Lung (tissue), 12 donors: ENCODE results near the gene CD37. TPM values are rescaled to one million over a fixed set of nuclear protein-coding genes. Genes with fewer than 3 reads are reported as not detected.
A peak's percentile ranks its signal among the peaks of the same experiment; 100 is the strongest.

Experiments
- ATAC-seq: fragments of 200-7000 bp; cut with Tn5 transposase; one replicate; pipeline ENCODE4 v1.9.1; 2020; ENCODE audit warnings: moderate number of reproducible peaks; ENCODE audit not compliant: insufficient read depth, low FRiP score
- DNase-seq, 3 donors: peaks; one replicate each; pipeline ENCODE4 v3.0.0-alpha.2; 2013 to 2017
- H3K27ac ChIP-seq, 2 donors: one replicate each; pipeline ENCODE4 v1.5.1; 2013; ENCODE audit warnings: mild to moderate bottlenecking in 2 of 2, moderate library complexity in 2 of 2, control low read depth in 1 of 2, inconsistent platforms in 1 of 2, low read depth in 1 of 2, low read length in 1 of 2
- H3K27me3 ChIP-seq, 3 donors: one replicate each; pipeline ENCODE4 v1.5.1; 2013; ENCODE audit warnings: low read length in 2 of 3; ENCODE audit not compliant: control insufficient read depth in 3 of 3, insufficient read depth in 3 of 3
- H3K36me3 ChIP-seq, 4 donors: one replicate each; pipeline ENCODE4 v1.5.1; 2013; ENCODE audit warnings: low read length in 4 of 4, mild to moderate bottlenecking in 1 of 4, moderate library complexity in 1 of 4; ENCODE audit not compliant: control insufficient read depth in 4 of 4, insufficient read depth in 4 of 4
- H3K4me1 ChIP-seq, 5 donors: one replicate each; pipeline ENCODE4 v1.5.1; 2013; ENCODE audit warnings: low read length in 5 of 5, mild to moderate bottlenecking in 2 of 5, moderate library complexity in 1 of 5; ENCODE audit not compliant: control insufficient read depth in 5 of 5, insufficient read depth in 5 of 5
- H3K4me3 ChIP-seq: one replicate; pipeline ENCODE4 v1.5.1; 2013; ENCODE audit warnings: mild to moderate bottlenecking, control low read depth, moderate library complexity
- H3K9ac ChIP-seq, 2 donors: one replicate each; pipeline ENCODE4 v1.5.1; 2013; ENCODE audit warnings: low read length in 2 of 2, control low read depth in 1 of 2; ENCODE audit not compliant: insufficient read depth in 1 of 2
- H3K9me3 ChIP-seq, 4 donors: one replicate each; pipeline ENCODE4 v1.5.1; 2013; ENCODE audit warnings: low read length in 3 of 4, mild to moderate bottlenecking in 1 of 4, moderate library complexity in 1 of 4; ENCODE audit not compliant: control insufficient read depth in 4 of 4, insufficient read depth in 3 of 4
- WGBS, 2 donors: extraction: QIAGEN DNeasy Blood & Tissue Kit; methylation state at CpG; one replicate each; pipeline ENCODE4 v1.1.7; 2013; 5-methylcytosine and 5-hydroxymethylcytosine counted together
- polyA plus RNA-seq, 2 donors: library from polyadenylated mRNA; stranded (reverse); fragments of 200-250 nt; gene quantifications; one replicate each; pipeline ENCODE4 v1.2.1, GENCODE V29; 2013
- total RNA-seq, 2 donors: library from RNA; depleted of rRNA in 1 of 2; stranded (reverse); fragments of >200 nt in 1 of 2; gene quantifications; one replicate each; pipeline ENCODE4 v1.2.1, GENCODE V29; 2014 to 2021
- TF ChIP-seq, protein P1 (sequence below): IDR thresholded peaks from 2 replicates; pipeline ENCODE4 v1.5.1; 2012; ENCODE audit warnings: mild to moderate bottlenecking; ENCODE audit errors: control extremely low read depth, extremely low read depth
- donor health status: control.
- donor health status: control.
- donor health status: Bipolar disorder and iron deficiency.
- donor health status: healthy.
- donor health status: DM: yes; HTN: yes; CAD: no.

The CD37 gene
- total and polyA plus RNA-seq, 4 donors = 33.9 to 154 (median 51.2) TPM

DNA sequence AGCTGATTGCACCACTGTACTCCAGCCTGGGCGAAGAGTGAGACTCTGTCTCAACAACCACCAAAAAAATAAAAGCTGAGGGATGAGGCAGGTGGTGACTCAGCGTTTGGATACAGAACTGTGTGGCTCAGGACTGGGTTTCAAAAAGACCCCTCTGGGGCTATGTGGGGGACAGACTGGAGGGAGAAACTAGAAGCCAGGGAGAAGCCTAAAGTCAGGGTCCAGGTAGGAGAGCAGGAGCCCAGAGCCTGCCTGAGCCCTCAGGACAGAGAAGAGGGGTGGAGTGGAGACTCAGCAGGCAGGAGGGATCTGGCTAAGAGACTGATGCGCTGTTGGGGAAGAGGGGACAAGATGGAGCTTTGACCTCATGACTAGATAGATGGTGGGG lies 1.8 kb upstream of the CD37 start:
- TF ChIP-seq, protein P1, sequence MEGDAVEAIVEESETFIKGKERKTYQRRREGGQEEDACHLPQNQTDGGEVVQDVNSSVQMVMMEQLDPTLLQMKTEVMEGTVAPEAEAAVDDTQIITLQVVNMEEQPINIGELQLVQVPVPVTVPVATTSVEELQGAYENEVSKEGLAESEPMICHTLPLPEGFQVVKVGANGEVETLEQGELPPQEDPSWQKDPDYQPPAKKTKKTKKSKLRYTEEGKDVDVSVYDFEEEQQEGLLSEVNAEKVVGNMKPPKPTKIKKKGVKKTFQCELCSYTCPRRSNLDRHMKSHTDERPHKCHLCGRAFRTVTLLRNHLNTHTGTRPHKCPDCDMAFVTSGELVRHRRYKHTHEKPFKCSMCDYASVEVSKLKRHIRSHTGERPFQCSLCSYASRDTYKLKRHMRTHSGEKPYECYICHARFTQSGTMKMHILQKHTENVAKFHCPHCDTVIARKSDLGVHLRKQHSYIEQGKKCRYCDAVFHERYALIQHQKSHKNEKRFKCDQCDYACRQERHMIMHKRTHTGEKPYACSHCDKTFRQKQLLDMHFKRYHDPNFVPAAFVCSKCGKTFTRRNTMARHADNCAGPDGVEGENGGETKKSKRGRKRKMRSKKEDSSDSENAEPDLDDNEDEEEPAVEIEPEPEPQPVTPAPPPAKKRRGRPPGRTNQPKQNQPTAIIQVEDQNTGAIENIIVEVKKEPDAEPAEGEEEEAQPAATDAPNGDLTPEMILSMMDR = no peak
- Histone ChIP-seq H3K9ac (no peak overlapping the region), H3K36me3 (peaks cover 0 to 8% (median 5%) of the 10 kb centered on the region in 4 donors), H3K4me1 (peaks cover 0 to 9% (median 1%) of the 10 kb centered on the region in 5 donors), H3K9me3 (no peaks in the 10 kb centered on the region), H3K27me3 (no peaks in the 10 kb centered on the region), H3K4me3 (no peak overlapping the region), H3K27ac (peak overlapping the region in 1 of 2 donors; percentile 27)
- ATAC-seq (no peak), DNase-seq (no peak)
- WGBS, 2 donors = 49 to 71% methylated on average over 3 of the region's 3 CpGs

DNA sequence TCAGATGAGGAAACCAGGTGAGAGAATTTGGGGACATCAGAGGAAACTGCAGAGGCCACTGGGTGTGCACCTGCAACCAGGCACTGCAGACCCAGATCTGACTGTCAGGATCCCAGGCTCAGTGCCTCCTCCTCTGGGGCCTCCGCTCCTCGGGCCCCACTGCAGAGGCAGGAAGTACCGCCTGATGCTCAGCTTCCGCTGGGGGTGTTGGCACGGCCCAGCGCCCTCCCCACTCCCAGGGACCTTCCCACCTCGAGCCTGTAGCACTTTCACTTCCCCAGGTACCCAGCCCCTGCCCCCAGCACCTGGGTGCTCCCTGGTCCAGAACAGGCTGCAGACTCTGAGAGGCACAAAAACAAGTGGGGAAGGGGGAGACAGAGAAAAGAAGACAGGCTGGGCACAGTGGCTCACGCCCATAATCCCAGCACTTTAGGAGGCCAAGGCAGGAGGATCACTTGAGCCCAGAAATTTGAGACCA lies 1.4 kb upstream of the CD37 start:
- Histone ChIP-seq H3K9ac (no peak overlapping the region), H3K4me3 (no peak overlapping the region), H3K27me3 (no peaks in the 10 kb centered on the region), H3K9me3 (no peaks in the 10 kb centered on the region), H3K36me3 (peaks cover 0 to 8% (median 4%) of the 10 kb centered on the region in 4 donors), H3K27ac (peak overlapping the region in 1 of 2 donors; percentile 27), H3K4me1 (peaks cover 0 to 11% (median 4%) of the 10 kb centered on the region in 5 donors)
- ATAC-seq (no peak), DNase-seq (no peak)
- TF ChIP-seq, protein P1 = no peak
- 14 to 27% methylated on average over 8 of the region's 8 CpGs for WGBS, 2 donors

DNA sequence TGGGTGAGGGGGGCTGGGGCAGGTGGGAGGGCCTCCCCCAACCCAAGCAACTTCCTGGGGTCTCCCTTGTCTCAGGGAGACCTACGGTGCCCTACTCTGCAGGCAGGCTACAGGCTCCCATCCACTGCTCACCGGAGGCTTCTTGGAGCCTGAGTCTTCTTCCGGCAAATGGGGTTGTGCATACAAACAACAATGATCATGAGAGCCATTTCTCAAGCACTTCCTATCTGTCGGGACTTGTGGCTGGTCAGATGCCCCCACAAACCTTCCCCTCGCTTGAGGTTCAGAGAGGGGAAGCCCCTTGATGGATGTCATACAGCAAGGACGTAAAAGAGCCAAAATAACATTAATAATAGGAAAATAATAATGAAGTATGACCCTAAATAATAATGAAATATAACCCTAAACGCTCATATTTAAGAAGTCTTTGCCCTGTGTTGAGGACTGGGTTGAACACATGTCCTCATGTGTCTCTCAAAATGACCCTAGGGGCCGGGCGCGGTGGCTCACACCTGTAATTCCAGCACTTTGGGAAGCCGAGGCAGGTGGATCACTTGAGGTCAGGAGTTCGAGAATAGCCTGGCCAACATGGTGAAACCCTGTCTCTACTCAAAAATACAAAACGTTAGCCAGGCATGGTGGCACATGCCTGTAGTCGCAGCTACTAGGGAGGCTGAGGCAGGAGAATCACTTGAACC lies 727 bp downstream of the CD37 start:
- TF ChIP-seq, protein P1 = no peak
- Histone ChIP-seq H3K9ac (no peak overlapping the region), H3K4me1 (peaks cover 0 to 20% (median 6%) of the 10 kb centered on the region in 5 donors), H3K36me3 (peaks cover 0 to 8% (median 5%) of the 10 kb centered on the region in 4 donors), H3K4me3 (peak overlapping the region; percentile 8), H3K27ac (peak overlapping the region in 1 of 2 donors; percentile 71), H3K9me3 (no peaks in the 10 kb centered on the region), H3K27me3 (no peaks in the 10 kb centered on the region)
- ATAC-seq (no peak), DNase-seq (no peak)
- WGBS, 2 donors = 64 to 72% methylated on average over 14 of the region's 14 CpGs
